Measurements from ENCODE around the gene CXCR1.

DNA sequence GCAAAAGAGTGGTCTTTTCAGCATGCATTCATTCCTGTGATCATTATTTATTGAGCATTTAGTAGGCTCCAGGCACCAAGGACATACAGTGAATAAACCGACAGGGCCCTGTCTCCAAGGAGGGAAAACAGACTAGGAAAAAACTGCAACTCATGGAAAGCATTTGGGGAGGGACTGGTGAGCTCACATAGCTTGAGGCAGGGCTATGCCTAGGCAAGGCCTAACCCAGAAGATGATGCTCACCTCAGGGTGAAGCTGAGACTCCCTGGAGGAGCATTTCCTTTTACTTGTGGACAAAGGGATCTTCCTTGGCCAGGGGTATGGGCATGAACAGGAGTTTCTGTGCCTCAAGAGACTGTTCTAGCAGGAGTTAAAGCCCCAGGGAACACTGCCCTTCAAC, 3.9 kb downstream of the CXCR1 start:
- TF ChIP-seq GATA2 (IDR thresholded peaks at IDR 0.05; ENCODE audit: low read depth, low read length): no peak
- TF ChIP-seq GATA3 (IDR thresholded peaks at IDR 0.05; ENCODE audit: low read depth, low read length): no peak
